ENCODE measurements around the gene POMGNT2. TPM values are rescaled to one million over a fixed set of nuclear protein-coding genes. Genes with fewer than 3 reads are reported as not detected.
"Not testable (repeated sequence)": the region's sequence is repeated elsewhere in the genome, so short reads cannot be mapped to it uniquely, and the experiment has no call there.

POMGNT2 gene
- total and polyA plus RNA-seq, 2 donors (not counting 1 experiment from before 2014, with no cell fraction given) = 7.9 to 12.7 TPM

- Histone ChIP-seq H3K36me3 (ENCODE audit: control insufficient read depth, insufficient read depth, low read length) (no peaks in the 10 kb centered on the region), H3K4me3 (replicated peaks in 1 of 4; ENCODE audit: control extremely low read depth in 1 of 4, insufficient read depth in 1 of 4, low read depth in 3 of 4, low read length in 4 of 4) (no peak overlapping the region), H3K79me2 (ENCODE audit: control insufficient read depth, insufficient read depth, low read length) (no peaks in the 10 kb centered on the region), H4K20me1 (ENCODE audit: control insufficient read depth, extremely low read depth, insufficient read depth, low read length) (no peaks in the 10 kb centered on the region), H3K4me1 (ENCODE audit: control insufficient read depth, extremely low read depth, insufficient read depth, low read length) (no peaks in the 10 kb centered on the region), H3K27ac (ENCODE audit: insufficient read depth, low read length) (no peak overlapping the region), H3K4me2 (ENCODE audit: extremely low read depth, insufficient read depth, low read length) (no peak overlapping the region), H3K27me3 (ENCODE audit: control insufficient read depth, insufficient read depth, low read length) (no peaks in the 10 kb centered on the region), H2AFZ (ENCODE audit: low read length) (no peak overlapping the region), H3K9ac (ENCODE audit: insufficient read depth, low read length) (no peak overlapping the region), H3K9me3 (ENCODE audit: control insufficient read depth, insufficient read depth, low read depth, low read length) (no peaks in the 10 kb centered on the region)
- DNase-seq (ENCODE audit: low read depth in 2 of 2) = no peak
- TF ChIP-seq EZH2 (IDR thresholded peaks at IDR 0.05; ENCODE audit: low read length, missing control alignments) (no peak), CTCF (conservative IDR thresholded peaks at IDR 0.05 in 1 of 2, IDR thresholded peaks at IDR 0.05 in 1 of 2; ENCODE audit: low read depth in 1 of 2, low read length in 2 of 2) (no peak)
Observed at GRCh38 chr3:43048470-43048869, 57.4 kb downstream of the POMGNT2 start.

- Histone ChIP-seq H3K4me2 (ENCODE audit: extremely low read depth, insufficient read depth, low read length) (no peak overlapping the region), H3K27ac (ENCODE audit: insufficient read depth, low read length) (no peak overlapping the region), H3K4me1 (ENCODE audit: control insufficient read depth, extremely low read depth, insufficient read depth, low read length) (no peaks in the 10 kb centered on the region), H3K9ac (ENCODE audit: insufficient read depth, low read length) (no peak overlapping the region), H3K79me2 (ENCODE audit: control insufficient read depth, insufficient read depth, low read length) (no peaks in the 10 kb centered on the region), H3K4me3 (replicated peaks in 1 of 4; ENCODE audit: control extremely low read depth in 1 of 4, insufficient read depth in 1 of 4, low read depth in 3 of 4, low read length in 4 of 4) (no peak overlapping the region), H2AFZ (ENCODE audit: low read length) (no peak overlapping the region), H3K9me3 (ENCODE audit: control insufficient read depth, insufficient read depth, low read depth, low read length) (no peaks in the 10 kb centered on the region), H3K27me3 (ENCODE audit: control insufficient read depth, insufficient read depth, low read length) (no peaks in the 10 kb centered on the region), H3K36me3 (ENCODE audit: control insufficient read depth, insufficient read depth, low read length) (no peaks in the 10 kb centered on the region), H4K20me1 (ENCODE audit: control insufficient read depth, extremely low read depth, insufficient read depth, low read length) (no peaks in the 10 kb centered on the region)
- TF ChIP-seq CTCF (conservative IDR thresholded peaks at IDR 0.05 in 1 of 2, IDR thresholded peaks at IDR 0.05 in 1 of 2; ENCODE audit: low read depth in 1 of 2, low read length in 2 of 2) (no peak), EZH2 (IDR thresholded peaks at IDR 0.05; ENCODE audit: low read length, missing control alignments) (no peak)
- no peak for DNase-seq (ENCODE audit: low read depth in 2 of 2)
Observed at GRCh38 chr3:43046583-43046982, 59.3 kb downstream of the POMGNT2 start.

- not testable (repeated sequence) for H3K36me3 ChIP-seq (ENCODE audit: control insufficient read depth, insufficient read depth, low read length); H3K27me3 ChIP-seq (ENCODE audit: control insufficient read depth, insufficient read depth, low read length); H3K9me3 ChIP-seq (ENCODE audit: control insufficient read depth, insufficient read depth, low read depth, low read length); H3K9ac ChIP-seq (ENCODE audit: insufficient read depth, low read length); H3K4me1 ChIP-seq (ENCODE audit: control insufficient read depth, extremely low read depth, insufficient read depth, low read length); H3K4me2 ChIP-seq (ENCODE audit: extremely low read depth, insufficient read depth, low read length); H3K27ac ChIP-seq (ENCODE audit: insufficient read depth, low read length); H2AFZ ChIP-seq (ENCODE audit: low read length); H3K4me3 ChIP-seq (replicated peaks in 1 of 4; ENCODE audit: control extremely low read depth in 1 of 4, insufficient read depth in 1 of 4, low read depth in 3 of 4, low read length in 4 of 4); H3K79me2 ChIP-seq (ENCODE audit: control insufficient read depth, insufficient read depth, low read length); DNase-seq (ENCODE audit: low read depth in 2 of 2); H4K20me1 ChIP-seq (ENCODE audit: control insufficient read depth, extremely low read depth, insufficient read depth, low read length)
Observed at GRCh38 chr3:43045079-43045478, 60.8 kb downstream of the POMGNT2 start.

Measured in fibroblast of lung (primary cell).